ENCODE results near the gene SCAF4. TPM values are rescaled to one million over a fixed set of nuclear protein-coding genes. Genes with fewer than 3 reads are reported as not detected.
A peak's percentile ranks its signal among the peaks of the same experiment; 100 is the strongest.

The SCAF4 gene
- total and polyA plus RNA-seq, 9 of the 15 experiments (the other 6 are each of a cell fraction or from before 2014, with no cell fraction given), result 2.3 to 55.7 (median 17.2) TPM

GRCh38 chr21:31659536-31660258, 72.2 kb downstream of the SCAF4 start, which contains the start of gene SOD1 (continued):
- TF ChIP-seq, protein P1, sequence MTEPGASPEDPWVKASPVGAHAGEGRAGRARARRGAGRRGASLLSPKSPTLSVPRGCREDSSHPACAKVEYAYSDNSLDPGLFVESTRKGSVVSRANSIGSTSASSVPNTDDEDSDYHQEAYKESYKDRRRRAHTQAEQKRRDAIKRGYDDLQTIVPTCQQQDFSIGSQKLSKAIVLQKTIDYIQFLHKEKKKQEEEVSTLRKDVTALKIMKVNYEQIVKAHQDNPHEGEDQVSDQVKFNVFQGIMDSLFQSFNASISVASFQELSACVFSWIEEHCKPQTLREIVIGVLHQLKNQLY (CRISPR knock-in tag; conservative IDR thresholded peaks at IDR 0.05), result peak in 1 of 2 experiments; percentile 67; a peak in 1 of 4 replicates
- TF ChIP-seq POLR2B (IDR thresholded peaks at IDR 0.05; ENCODE audit: low read depth, partially characterized antibody) (peak; percentile 97), POLR2A (conservative IDR thresholded peaks at IDR 0.05) (peak; percentile 99), EHMT2 (IDR thresholded peaks at IDR 0.05) (no peak), CAMTA2 (CRISPR knock-in tag; conservative IDR thresholded peaks at IDR 0.05) (peak; percentile 84), ZNF780A (CRISPR knock-in tag; IDR thresholded peaks at IDR 0.05) (no peak), DMBX1 (CRISPR knock-in tag; IDR thresholded peaks at IDR 0.05; ENCODE audit: borderline replicate concordance) (no peak), ZMIZ1 (IDR thresholded peaks at IDR 0.05; ENCODE audit: low read depth in 2 of 2, low read length in 2 of 2) (no peak; a peak in 1 of 4 replicates), TSC22D4 (tag; IDR thresholded peaks at IDR 0.05) (no peak), RBM34 (IDR thresholded peaks at IDR 0.05; ENCODE audit: borderline replicate concordance, insufficient read depth, low read length) (no peak), VEZF1 (CRISPR knock-in tag; IDR thresholded peaks at IDR 0.05) (peak; percentile 68), SMC3 (conservative IDR thresholded peaks at IDR 0.05; ENCODE audit: insufficient read depth, low read depth, low read length) (0 out of 2 replicates have a peak, but pooled peaks have one; percentile 8), MEIS2 (IDR thresholded peaks at IDR 0.05; ENCODE audit: partially characterized antibody) (no peak), CTBP1 (IDR thresholded peaks at IDR 0.05; ENCODE audit: borderline replicate concordance) (no peak; the same call in none of the 2 replicates), DACH1 (IDR thresholded peaks at IDR 0.05; ENCODE audit: partially characterized antibody) (no peak)
- TF ChIP-seq, protein P2, sequence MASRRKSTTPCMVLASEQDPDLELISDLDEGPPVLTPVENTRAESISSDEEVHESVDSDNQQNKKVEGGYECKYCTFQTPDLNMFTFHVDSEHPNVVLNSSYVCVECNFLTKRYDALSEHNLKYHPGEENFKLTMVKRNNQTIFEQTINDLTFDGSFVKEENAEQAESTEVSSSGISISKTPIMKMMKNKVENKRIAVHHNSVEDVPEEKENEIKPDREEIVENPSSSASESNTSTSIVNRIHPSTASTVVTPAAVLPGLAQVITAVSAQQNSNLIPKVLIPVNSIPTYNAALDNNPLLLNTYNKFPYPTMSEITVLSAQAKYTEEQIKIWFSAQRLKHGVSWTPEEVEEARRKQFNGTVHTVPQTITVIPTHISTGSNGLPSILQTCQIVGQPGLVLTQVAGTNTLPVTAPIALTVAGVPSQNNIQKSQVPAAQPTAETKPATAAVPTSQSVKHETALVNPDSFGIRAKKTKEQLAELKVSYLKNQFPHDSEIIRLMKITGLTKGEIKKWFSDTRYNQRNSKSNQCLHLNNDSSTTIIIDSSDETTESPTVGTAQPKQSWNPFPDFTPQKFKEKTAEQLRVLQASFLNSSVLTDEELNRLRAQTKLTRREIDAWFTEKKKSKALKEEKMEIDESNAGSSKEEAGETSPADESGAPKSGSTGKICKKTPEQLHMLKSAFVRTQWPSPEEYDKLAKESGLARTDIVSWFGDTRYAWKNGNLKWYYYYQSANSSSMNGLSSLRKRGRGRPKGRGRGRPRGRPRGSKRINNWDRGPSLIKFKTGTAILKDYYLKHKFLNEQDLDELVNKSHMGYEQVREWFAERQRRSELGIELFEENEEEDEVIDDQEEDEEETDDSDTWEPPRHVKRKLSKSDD (conservative IDR thresholded peaks at IDR 0.05; ENCODE audit: low read length), result 0 out of 2 replicates have a peak, but pooled peaks have one; percentile 44
- TF ChIP-seq, protein P3, sequence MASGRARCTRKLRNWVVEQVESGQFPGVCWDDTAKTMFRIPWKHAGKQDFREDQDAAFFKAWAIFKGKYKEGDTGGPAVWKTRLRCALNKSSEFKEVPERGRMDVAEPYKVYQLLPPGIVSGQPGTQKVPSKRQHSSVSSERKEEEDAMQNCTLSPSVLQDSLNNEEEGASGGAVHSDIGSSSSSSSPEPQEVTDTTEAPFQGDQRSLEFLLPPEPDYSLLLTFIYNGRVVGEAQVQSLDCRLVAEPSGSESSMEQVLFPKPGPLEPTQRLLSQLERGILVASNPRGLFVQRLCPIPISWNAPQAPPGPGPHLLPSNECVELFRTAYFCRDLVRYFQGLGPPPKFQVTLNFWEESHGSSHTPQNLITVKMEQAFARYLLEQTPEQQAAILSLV (tag; IDR thresholded peaks at IDR 0.05), result no peak

Data from K562 (cell line).